ENCODE data around the gene ROBO2.
A peak's percentile ranks its signal among the peaks of the same experiment; 100 is the strongest.

ROBO2 gene

DNA sequence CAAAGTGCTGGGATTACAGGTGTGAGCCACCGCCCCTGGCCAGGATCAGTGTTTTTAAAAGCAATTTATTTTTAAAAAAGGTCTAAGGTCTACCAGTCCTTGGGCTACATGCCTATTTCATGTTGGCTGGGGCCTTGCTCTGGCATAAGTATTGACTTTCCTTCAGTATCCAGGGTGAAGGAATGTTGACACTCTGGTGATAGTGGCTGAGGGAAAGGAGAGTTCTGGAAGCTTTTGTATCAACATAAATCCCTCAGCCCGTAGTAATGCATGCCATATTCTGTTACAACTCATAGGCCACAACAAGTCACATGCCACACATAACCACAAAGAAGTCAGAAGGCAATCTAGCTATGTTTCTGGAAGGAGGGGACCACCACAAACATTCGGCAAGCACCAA, 273.9 kb downstream of the ROBO2 start:
- H3K27ac ChIP-seq, result no peak overlapping the region
- DNase-seq (ENCODE audit: low read depth, low spot score), result no peak

- no peak overlapping the region for H3K27ac ChIP-seq
- DNase-seq (ENCODE audit: low read depth, low spot score), result no peak
These were observed 279.8 kb downstream of the ROBO2 start for GRCh38 chr3:77319711-77320110.

DNA sequence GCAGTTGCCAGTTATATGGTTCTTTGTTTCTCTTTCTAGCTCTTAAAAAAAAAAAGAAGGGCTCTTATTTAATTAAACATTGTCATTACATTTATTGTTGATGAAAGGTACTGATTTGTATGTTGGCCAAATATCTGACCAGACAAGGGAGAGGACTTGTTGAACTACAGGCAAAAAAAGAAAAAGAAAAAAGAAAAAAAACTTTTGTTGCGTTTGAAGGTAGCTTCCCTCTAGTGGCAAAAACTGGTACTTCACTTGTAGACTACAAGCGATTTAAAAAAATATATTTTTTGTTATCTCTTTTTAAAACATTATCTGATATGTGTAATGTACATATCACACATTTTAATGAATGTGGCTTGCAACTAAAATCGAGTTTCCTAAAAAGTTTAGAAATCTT, 280.6 kb downstream of the ROBO2 start:
- no peak overlapping the region for H3K27ac ChIP-seq
- no peak for DNase-seq (ENCODE audit: low read depth, low spot score)

- H3K27ac ChIP-seq, result no peak overlapping the region
- DNase-seq (ENCODE audit: low read depth, low spot score), result no peak
These were observed 281.7 kb downstream of the ROBO2 start for GRCh38 chr3:77321646-77322045.

DNA sequence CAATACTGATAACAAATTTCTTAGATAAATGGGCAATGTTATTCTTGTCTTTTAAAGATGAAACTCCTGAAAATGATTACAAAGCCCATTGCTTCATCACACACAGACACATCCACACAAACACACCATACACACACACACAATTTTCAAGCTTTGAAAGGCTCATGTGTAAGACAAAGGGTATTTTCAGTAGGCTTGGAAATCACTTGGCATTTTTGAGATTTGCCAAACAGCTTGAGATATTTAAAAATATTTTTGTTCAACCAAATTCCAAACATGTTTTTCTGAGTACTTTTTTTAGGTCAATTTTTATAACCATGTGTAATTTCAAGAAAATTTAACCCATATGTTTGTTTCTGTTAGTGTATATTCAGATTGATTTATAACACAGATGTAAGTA, 283.7 kb downstream of the ROBO2 start:
- no peak for DNase-seq (ENCODE audit: low read depth, low spot score)
- no peak overlapping the region for H3K27ac ChIP-seq

DNA sequence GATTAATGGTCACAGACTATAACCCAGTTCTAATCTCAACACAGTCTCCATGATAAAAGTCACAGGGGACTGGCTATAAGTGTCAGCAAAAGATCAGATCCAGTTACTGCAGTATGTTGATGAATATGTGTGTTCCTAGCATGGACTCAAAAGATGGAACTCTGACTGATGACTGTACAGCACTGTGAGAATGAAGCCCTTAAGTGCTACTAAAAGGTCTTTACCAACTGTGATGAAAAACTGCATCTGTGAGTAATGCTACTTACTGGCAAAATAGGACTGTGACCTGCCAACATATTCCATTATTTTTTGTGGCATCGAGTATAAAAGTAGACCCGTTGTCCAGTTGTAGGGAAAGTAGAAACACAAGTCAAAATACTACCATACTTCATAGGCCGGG, 284.2 kb downstream of the ROBO2 start:
- no peak for DNase-seq (ENCODE audit: low read depth, low spot score)
- H3K27ac ChIP-seq, result no peak overlapping the region

GRCh38 chr3:77325280-77325679, 285.4 kb downstream of the ROBO2 start:
- no peak for DNase-seq (ENCODE audit: low read depth, low spot score)

GRCh38 chr3:77325702-77326101, 285.8 kb downstream of the ROBO2 start:
- H3K27ac ChIP-seq, result no peak overlapping the region
- DNase-seq (ENCODE audit: low read depth, low spot score), result no peak

More at GRCh38 chr3:77325280-77325679, 285.4 kb downstream of the ROBO2 start:
- H3K27ac ChIP-seq, result no peak overlapping the region

DNA sequence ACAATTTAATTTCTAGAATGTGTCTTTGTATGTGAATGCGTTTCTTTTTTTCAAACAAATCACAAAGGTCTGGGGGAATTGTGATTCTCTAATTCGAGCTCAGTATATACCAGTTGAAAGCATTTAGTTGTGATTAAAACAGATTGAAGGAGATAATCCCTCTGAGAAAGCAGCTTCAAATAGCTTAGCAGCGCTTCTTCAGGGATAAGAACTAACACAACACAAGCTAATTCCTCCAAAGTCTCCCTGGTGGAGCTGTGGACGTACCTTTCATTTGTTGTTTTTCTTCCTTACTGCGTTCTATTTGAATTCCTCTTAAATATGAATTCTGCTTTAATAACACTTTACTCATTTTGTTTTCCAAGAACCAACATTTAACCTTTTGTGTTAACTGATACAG, 286.7 kb downstream of the ROBO2 start:
- H3K27ac ChIP-seq, result no peak overlapping the region
- no peak for DNase-seq (ENCODE audit: low read depth, low spot score)

DNA sequence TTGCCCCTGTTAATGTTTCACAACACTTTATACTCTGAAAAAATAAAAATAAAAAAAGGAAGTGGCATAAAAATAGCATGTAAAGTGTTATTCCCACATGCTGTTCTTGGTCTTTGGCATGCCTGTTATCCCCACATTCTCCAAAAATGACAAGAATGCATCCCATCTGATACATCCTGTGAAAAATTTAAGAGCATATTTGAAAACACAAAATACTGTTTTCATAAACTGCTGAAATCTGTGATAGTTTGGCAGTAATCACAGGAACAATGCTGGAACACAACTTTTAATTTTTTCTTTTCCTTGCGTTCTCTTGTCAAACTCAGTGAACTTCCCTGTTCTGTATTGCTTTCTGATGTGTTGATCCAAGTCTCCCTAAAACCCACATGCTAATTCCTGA, 288.8 kb downstream of the ROBO2 start:
- DNase-seq (ENCODE audit: low read depth, low spot score), result no peak
- no peak overlapping the region for H3K27ac ChIP-seq

DNA sequence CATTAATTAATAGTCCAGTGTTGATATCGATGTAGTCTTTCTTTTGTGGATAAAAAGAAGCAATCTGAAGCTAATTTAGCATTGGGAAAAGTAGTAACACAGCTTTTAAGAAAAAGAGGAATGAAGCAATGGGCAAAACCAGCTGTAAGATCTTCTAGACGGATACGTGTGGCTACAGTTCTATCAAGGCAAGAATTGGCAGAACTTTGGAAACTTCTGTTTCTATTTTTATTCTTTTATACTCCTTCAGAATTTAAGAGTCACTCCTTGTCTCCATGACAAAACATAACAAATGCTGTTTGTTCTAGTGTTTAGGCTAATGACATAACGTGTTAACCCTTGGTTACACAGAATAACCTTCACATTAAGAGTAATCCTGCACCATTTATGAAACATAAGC, 289.2 kb downstream of the ROBO2 start:
- no peak overlapping the region for H3K27ac ChIP-seq
- no peak for DNase-seq (ENCODE audit: low read depth, low spot score)

DNA sequence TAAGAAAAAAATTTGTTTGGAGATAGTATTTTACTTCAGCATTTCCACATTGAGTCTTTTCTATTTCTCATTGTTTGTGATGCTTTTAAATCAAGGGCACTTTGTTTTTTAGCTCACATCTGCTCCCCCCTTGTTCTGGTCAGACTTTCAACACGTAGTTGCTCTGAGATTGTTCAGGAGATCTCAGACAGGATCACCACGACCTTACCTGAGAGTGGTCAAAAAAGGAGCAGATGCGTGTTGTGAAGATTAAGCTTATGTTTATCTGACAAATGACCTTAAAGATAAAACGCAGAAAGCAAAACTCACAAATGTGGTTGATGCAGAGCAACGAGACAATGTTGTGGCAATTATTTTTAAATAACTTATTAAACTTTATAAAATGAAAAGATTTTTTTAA, 298.3 kb downstream of the ROBO2 start:
- DNase-seq (ENCODE audit: low read depth, low spot score), result no peak
- H3K27ac ChIP-seq, result no peak overlapping the region

GRCh38 chr3:77342027-77342426, 302.1 kb downstream of the ROBO2 start:
- no peak overlapping the region for H3K27ac ChIP-seq
- DNase-seq (ENCODE audit: low read depth, low spot score), result no peak

GRCh38 chr3:77342688-77343087, 302.8 kb downstream of the ROBO2 start:
- DNase-seq (ENCODE audit: low read depth, low spot score), result no peak
- no peak overlapping the region for H3K27ac ChIP-seq

GRCh38 chr3:77345009-77345408, 305.1 kb downstream of the ROBO2 start:
- H3K27ac ChIP-seq, result no peak overlapping the region
- no peak for DNase-seq (ENCODE audit: low read depth, low spot score)

DNA sequence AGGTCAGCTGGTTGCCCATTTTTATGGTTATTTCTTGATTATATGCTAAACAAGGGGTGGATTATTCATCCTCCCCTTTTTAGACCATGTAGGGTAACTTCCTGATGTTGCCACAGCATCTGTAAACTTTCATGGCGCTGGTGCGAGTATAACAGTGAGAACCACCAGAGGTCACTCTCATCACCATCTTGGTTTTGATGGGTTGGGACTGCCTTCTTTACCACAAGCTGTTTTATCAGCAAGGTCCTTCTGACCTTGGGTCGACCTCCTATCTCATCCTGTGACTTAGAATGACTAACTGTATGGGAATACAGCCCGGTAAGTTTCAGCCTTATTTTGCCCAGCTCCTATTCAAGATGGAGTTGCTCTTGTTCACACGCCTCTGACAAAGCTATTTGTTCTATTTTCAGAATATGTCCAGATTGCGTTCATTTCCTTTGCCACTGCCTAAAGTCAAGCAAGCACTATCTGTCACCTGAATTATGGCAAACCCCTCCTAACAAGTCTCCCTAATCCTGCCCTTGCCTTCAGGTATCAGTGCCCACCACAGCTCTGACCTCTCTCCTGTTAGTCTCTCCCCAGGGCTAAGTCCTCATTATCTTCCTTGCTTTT, 308.5 kb downstream of the ROBO2 start:
- DNase-seq (ENCODE audit: low read depth, low spot score), result no peak
- H3K27ac ChIP-seq, result no peak overlapping the region

DNA sequence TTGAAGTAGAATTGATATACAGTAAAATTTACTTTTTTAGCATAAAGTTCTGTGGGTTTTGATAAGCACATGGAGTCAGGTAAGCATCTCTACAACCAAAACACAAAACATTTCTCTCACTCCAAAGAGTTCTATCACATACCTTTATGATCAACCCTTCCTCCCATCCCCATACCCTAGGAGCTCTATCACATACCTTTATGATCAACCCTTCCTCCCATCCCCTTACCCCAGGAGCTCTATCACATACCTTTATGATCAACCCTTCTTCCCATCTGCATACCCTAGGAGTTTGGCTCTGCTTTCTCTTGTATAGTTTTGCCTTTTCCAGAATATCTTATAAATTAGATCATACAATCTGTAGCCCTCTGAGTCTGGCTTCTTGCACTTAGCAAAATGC, 315.1 kb downstream of the ROBO2 start:
- no peak for DNase-seq (ENCODE audit: low read depth, low spot score)

DNA sequence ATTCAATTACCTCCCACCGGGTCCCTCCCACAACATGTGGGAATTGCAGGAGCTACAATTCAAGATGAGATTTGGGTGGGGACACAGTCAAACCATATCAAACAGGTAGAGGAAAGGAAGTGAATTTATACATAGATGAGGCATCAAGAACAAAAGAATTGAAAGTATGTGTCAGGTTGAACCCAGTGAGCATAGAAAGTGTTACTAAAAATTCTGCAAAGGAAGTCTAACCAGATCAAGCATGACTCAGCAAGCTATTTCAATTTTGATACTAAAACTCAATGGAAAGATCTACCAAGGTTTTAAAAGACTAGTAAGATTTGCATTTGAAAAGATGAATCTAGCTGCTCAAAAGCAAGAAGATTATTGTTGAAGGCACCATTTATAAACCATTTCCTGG, 323.0 kb downstream of the ROBO2 start:
- DNase-seq (ENCODE audit: low read depth, low spot score), result no peak
- H3K27ac ChIP-seq, result no peak overlapping the region

More for the DNA sequence above, 315.1 kb downstream of the ROBO2 start:
- no peak overlapping the region for H3K27ac ChIP-seq

DNA sequence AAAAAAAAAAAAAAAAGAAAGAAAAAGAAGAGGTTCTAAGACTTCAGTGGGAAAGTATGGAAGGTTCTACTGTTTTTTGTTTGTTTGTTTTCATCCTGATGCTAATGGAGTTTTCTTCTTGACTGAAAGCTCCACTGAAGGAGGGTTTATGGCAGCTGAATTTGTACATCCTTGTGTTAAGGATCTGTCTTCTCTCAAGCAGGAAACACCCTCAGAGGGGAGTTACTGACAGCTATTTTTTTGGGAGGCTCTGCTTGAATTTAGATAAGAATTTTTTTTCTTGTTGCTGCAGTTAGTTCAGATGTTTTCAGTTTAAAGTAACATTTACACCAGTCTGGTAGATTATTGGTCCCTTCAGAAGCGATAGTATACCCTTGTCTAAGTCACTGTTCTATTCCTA, 325.3 kb downstream of the ROBO2 start:
- H3K27ac ChIP-seq, result no peak overlapping the region
- no peak for DNase-seq (ENCODE audit: low read depth, low spot score)

GRCh38 chr3:77370413-77370812, 330.5 kb downstream of the ROBO2 start:
- peak; percentile 24 for DNase-seq (ENCODE audit: low read depth, low spot score)
- no peak overlapping the region for H3K27ac ChIP-seq

DNA sequence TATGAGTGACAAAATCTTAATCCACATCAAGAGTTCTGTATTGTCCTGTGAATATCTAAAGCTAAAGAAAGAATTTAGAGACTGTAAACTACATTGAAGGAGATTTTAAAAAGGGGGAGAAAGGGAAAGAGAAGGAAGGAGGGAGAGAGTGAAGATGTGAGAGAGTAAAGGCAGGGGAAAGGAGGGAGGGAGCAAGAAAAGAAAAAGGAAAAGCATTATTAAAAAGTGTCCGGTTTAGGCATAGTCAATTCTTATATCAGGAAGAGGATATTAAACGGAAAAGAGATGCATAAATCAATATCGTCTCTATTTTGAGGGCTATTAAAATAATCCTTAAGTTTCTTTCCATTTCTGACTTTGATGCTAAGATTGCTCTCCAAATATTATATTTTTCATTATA, 332.1 kb downstream of the ROBO2 start:
- no peak for DNase-seq (ENCODE audit: low read depth, low spot score)
- no peak overlapping the region for H3K27ac ChIP-seq

DNA sequence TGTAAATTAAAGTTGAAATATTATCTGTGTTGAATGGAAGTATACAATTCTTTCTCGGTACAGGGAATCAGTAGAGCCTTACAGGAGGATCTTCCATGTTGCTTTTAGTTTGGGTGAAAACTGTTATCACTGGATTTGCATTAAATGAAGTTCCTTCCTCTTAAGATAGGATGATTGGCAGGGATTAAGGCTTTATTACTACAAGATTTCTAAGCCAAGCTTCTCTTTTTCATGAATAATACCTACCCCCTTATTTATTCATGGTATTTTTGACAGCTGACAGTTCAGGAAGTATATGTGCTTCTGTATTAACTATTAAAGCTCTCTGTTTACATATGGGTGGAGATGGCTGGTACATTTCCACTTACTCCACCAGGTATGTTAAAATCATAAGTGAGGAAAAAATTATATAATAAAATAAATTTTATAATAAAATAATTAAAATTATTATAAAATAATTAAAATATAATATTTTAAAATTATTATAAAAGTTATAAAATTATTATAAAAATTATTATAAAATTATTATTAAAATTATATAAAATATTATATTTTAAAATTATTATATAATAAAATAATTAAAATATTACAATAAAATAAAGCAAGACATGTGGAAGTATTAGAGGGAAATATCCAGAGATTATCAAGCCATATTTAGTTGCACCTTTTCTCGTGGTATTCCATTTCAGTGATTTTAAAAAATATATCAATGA, 332.9 kb downstream of the ROBO2 start:
- DNase-seq (ENCODE audit: low read depth, low spot score), result no peak
- no peak overlapping the region for H3K27ac ChIP-seq
